Right cardiac atrium (tissue), 5 donors: ENCODE results near the gene FIBCD1. TPM values are rescaled to one million over a fixed set of nuclear protein-coding genes. Genes with fewer than 3 reads are reported as not detected.
A peak's percentile ranks its signal among the peaks of the same experiment; 100 is the strongest.
"Not testable (repeated sequence)": the region's sequence is repeated elsewhere in the genome, so short reads cannot be mapped to it uniquely, and the experiment has no call there.

Source experiments
- ATAC-seq, 2 donors: fragments of 200-7000 bp; cut with Tn5 transposase; one replicate each; pipeline versions ENCODE4 v1.8.0 to v1.9.1; 2020; ENCODE audit warnings: moderate library complexity in 2 of 2, mild to moderate bottlenecking in 1 of 2
- DNase-seq, 3 donors: peaks; one replicate each; pipeline ENCODE4 v3.0.0-alpha.2; 2020
- H3K27ac ChIP-seq: one replicate; pipeline ENCODE4 v1.5.1; 2013; ENCODE audit warnings: mild to moderate bottlenecking, low read length, control low read depth, moderate library complexity
- H3K27me3 ChIP-seq: one replicate; pipeline ENCODE4 v1.6.1; 2013; ENCODE audit not compliant: control insufficient read depth, insufficient read depth
- H3K4me1 ChIP-seq: one replicate; pipeline ENCODE4 v1.6.1; 2013; ENCODE audit warnings: low read length; ENCODE audit not compliant: control insufficient read depth, insufficient read depth
- H3K4me3 ChIP-seq: one replicate; pipeline ENCODE4 v1.5.1; 2013; ENCODE audit warnings: low read length, control low read depth
- H3K9me3 ChIP-seq: one replicate; pipeline ENCODE4 v1.6.1; 2013; ENCODE audit warnings: low read length; ENCODE audit not compliant: control insufficient read depth
- WGBS: extraction: QIAGEN DNeasy Blood & Tissue Kit; methylation state at CpG from one replicate; pipeline ENCODE4 v1.1.7; 2013; 5-methylcytosine and 5-hydroxymethylcytosine counted together
- intact Hi-C, 4 donors: fragments of 100-400 bp; cut with DNase I; formaldehyde crosslinking; loops; one replicate each; pipeline versions ENCODE4 v1.11.0 to v1.14.0; 2022 to 2023
- polyA plus RNA-seq: library from polyadenylated mRNA; stranded (reverse); fragments of 200-250 nt; gene quantifications from one replicate; pipeline ENCODE4 v1.2.3, GENCODE V29; 2013
- total RNA-seq, 4 donors: library from RNA; stranded (reverse); fragmentation: NEBNext Ultra II Directional; extraction: Animal tissue kit (Norgen Biotek cat#: 25700); gene quantifications; one replicate each; pipeline ENCODE4 v1.2.1, GENCODE V29; 2021
- donor health status: healthy with polysubstance abuse.
- donor health status: DM: no; HTN: yes; CAD: no.
- donor health status: DM: no; HTN: no; CAD: no.
- donor health status: DM: no; HTN: yes; CAD: no; lungs with severe emphysema.
- donor health status: DM: yes; HTN: yes; CAD: no.

FIBCD1 gene
- total and polyA plus RNA-seq, 5 donors: 0.20 to 2.2 (median 0.46) TPM

DNA sequence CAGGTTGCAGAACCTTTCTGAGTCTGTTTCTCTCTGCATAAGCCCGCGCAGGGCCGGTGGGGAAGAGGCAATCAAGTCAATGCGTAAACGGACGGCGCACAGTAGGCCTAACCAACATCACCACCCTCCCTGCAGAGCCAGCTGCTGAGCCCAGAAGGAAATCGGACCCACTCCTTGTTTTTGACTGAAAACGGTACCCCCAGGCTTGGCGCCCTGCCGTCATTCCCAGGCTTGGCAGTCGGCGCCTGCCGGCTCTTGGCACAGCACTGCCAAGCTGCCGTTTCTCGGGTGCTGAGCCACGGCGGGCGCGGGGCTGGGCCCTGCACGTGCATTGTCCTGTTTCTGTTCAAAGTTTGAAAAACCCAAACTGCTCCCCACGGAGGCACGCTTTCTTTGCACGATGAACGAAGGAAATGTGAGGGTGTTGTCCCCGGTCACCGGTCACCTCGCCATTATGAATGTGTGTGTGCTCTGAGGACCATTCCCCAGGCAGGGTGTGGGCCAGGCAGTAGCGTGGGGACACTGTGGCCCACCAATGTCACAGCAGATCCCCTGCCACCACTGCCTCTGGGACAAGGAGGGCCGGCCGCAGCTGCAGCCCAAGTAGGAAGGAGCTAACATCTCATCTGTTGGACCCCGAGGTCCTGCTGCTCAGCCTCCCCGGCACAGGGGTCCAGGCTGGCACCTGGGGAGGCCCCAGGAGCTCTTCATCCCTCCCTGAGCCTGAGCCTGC, 20.1 kb downstream of the FIBCD1 start:
- Histone ChIP-seq H3K27ac (no peak overlapping the region), H3K4me1 (no peaks in the 10 kb centered on the region), H3K27me3 (no peaks in the 10 kb centered on the region), H3K4me3 (no peak overlapping the region), H3K9me3 (no peaks in the 10 kb centered on the region)
- WGBS: 79% methylated on average over 33 of the region's 33 CpGs
- ATAC-seq (no peak), DNase-seq (no peak)
- intact Hi-C loops: no loop called here

DNA sequence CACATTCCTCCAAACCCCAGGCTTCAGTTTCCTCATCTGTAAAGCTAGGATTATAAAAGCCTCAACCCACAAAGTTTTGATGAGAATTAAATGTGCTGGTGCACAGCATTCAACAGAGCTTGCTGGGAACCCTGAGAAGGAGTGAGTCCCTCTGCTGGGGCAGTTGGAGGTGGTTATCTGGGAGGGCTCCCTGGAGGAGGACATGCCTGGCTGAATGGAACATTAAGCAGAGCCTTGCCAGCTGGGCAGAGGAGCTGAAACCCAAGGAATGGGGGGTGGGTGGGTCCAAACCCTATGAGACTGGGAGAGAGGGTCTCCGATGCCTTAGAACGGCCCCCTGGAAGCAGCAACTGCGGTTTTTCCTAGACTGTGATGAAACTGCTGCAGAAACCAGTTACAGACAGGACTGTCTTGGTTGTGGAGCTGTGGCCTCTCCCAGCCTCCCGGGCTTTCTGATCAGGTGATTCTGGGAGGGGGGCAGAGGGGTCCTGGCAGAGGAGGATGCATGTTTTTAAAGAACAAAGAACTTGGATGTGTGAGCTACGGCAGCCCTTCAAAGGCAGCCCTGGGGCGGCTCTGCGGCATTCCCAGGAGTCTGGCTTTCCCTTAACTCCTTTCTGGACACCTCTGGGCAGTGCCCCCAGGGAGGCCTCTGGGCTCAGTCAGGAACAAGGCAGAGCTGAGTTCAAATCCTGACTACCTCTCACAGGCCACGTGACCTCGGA, 20.8 kb downstream of the FIBCD1 start:
- DNase-seq (no peak), ATAC-seq (no peak)
- no peak overlapping the region for H3K27ac ChIP-seq
- no peaks in the 10 kb centered on the region for H3K4me1 ChIP-seq
- no peak overlapping the region for H3K4me3 ChIP-seq
- intact Hi-C loops: no loop called here
- WGBS: 74% methylated on average over 9 of the region's 9 CpGs
- no peaks in the 10 kb centered on the region for H3K27me3 ChIP-seq
- H3K9me3 ChIP-seq: no peaks in the 10 kb centered on the region

DNA sequence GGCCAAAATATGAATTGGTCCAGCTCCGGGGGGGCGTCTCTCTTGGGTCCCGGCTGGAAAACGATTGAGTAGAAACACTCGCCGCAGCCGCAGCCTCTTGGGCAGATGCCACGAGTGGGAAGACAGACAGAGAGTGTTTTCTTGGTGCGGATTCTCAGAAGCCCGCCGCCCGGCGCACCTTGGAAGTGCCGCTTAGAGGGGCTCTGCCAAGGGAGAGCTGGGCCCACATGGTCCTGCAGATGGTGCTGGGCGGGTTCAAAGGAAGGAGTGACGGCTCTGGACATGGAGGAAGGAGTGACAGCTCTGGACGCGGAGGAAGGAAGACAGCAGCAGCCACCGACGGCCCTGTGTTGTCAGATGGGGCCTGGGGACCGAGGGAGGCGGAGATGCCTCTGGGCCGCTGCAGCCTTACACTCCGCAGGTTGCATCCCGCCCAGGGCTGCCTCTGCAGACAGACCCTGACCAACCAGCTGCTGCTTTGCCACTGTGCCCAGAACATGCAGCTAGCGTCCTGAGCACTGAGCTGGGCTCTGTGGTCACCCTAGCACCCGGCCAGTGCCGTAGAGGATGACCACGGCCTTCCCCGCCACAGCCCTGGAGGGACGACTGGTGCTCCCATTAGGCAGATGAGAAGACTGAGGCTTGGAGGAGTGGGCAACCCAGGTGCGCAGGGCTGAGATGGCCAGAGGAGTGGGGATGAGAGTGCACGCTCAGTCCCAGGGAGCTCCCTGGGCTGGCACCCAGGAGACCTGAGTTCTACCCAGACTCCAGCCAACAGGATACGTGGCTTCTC, 21.7 kb downstream of the FIBCD1 start:
- intact Hi-C loops: no loop called here
- WGBS: 77% methylated on average over 34 of the region's 34 CpGs
- DNase-seq: no peak
- Histone ChIP-seq H3K27ac (no peak overlapping the region), H3K27me3 (no peaks in the 10 kb centered on the region), H3K9me3 (no peaks in the 10 kb centered on the region), H3K4me3 (no peak overlapping the region), H3K4me1 (no peaks in the 10 kb centered on the region)
- no peak for ATAC-seq

DNA sequence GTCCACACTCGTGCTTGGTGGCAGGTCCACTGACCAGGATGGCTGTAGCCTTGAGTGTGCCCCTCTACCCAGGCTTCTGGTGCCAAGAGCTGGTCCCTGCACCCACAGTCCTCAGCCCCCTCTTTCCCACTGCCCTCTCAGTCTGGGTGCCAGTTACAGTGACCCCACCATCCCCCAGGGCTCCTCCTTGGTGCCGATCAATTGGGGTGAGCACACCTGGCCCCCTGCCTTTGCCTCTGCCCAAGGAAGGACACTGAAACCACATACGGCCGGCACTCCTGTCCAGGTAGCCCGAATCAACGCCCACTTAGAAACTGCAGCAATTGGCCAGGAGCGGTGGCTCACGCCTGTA, 24.0 kb downstream of the FIBCD1 start:
- no peak for DNase-seq
- H3K27me3 ChIP-seq: no peaks in the 10 kb centered on the region
- intact Hi-C loops: no loop called here
- H3K4me1 ChIP-seq: no peaks in the 10 kb centered on the region
- ATAC-seq: no peak
- no peak overlapping the region for H3K27ac ChIP-seq
- WGBS: 88% methylated on average over 8 of the region's 8 CpGs
- H3K4me3 ChIP-seq: no peak overlapping the region
- H3K9me3 ChIP-seq: no peaks in the 10 kb centered on the region

DNA sequence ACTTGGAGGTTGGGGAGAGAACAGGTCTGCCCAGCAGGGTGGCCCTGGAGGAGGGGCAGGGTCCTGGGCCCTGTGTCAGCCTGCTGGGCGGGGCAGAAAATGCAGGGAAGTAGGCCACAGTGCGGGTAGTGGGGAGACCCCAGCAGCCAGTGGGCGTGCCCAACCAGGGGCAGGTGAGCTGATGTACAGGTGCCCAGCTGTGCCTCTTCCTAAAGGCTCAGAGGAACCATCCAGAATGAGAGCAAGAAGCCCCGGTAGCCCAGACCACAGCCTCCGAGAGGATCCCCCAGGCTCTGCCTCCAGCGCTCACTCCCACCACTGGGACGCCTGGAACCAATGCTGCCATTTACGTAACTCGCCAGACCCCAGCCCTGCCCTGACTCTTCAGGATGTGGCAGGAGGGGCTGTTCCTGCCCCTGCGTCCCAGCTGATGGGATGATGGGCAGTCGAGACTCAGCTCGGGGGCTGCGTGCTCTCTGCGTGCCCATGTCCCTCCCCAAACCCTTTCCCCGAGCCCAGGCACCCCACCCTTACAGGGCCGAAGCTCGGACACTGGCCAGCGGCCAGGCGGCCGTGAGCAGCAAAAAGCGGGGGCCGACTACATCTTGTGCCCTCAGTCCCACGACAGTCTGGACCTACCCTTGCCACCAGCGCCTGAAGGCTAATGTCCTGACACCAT, 24.5 kb downstream of the FIBCD1 start:
- no peaks in the 10 kb centered on the region for H3K4me1 ChIP-seq
- no peaks in the 10 kb centered on the region for H3K27me3 ChIP-seq
- 77% methylated on average over 24 of the region's 24 CpGs for WGBS
- peak in 1 of 2 donors; percentile 5 for ATAC-seq
- intact Hi-C loops: no loop called here
- DNase-seq: no peak
- H3K4me3 ChIP-seq: no peak overlapping the region
- no peaks in the 10 kb centered on the region for H3K9me3 ChIP-seq
- no peak overlapping the region for H3K27ac ChIP-seq

DNA sequence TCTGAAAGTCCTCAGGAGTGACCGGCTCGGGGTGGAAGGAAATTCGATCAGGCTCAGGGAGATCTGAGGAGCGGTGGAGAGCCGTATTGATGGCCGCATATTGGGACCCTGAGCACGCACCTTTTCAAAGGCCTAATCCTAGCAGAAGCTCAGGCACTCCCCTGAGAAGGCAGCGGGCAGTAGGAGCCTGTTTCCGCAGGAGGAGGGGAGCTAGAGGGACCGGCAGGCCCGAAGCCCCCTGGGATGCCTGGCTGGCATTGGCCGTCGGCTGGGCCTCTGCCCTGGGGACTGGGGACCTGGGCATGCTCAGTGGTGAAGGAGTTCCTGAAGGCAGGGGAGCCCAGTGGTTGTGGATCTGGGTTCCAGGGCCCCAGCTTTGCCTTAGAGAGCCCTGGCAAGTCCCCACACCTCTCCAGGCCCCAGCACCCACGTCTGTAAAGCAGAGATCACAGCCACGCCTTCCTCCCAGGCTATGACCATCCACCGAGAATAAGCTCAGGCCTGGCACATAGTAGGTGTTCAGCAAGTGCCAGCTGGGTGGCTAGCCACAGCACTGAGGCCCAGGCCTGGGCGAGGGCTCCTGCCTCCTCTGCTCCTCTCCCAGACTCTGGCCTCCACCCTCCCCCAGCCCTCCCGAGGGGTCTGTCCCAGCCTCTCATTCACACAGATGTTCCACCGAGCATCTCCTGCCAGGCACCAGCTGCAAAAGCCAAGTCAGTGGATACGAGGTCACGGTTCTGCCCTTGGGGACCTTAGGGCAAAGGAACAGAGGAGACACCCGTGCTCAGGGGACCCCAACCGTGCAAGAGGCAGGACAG, 25.2 kb downstream of the FIBCD1 start:
- DNase-seq: no peak
- H3K4me1 ChIP-seq: no peaks in the 10 kb centered on the region
- intact Hi-C loops: no loop called here
- no peaks in the 10 kb centered on the region for H3K9me3 ChIP-seq
- no peak for ATAC-seq
- WGBS: 64% methylated on average over 23 of the region's 23 CpGs
- no peak overlapping the region for H3K4me3 ChIP-seq
- no peaks in the 10 kb centered on the region for H3K27me3 ChIP-seq
- no peak overlapping the region for H3K27ac ChIP-seq

DNA sequence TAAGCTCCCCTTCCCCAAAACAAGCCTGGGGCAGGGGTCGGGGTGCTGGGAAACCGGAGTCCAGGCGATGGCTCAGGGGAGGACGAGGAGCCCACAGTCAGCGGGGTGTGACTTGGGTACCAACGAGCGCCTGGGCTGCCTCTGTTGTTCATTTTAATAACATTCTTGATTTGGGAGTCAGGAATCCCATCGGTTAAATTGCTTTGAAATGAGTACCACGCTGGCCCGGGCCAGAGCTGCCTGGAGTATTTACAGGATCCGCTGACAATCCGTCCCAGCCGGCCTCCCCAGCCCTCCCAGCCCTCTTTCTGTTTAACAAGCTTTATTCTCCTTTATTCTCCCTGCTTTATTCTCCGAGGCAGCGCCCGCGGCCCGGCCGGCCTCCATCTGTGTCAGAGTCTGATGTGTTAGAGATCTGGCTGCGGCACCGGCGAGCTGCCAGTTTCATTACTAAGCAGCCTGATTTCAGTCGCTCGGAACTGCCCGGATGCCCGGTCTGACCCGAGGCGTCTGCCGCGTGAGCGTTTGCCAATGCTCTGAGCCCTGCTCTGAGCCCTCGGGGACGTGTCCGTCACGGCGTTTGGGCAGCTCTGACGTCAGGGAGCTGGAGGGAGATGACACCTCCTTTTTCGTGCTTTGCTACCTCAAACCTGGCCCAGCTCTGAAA, 26.0 kb downstream of the FIBCD1 start:
- 59% methylated on average over 38 of the region's 38 CpGs for WGBS
- DNase-seq (peak; percentile 68 to 77 (median 76)), ATAC-seq (peak; percentile 34 to 45)
- intact Hi-C loops: no loop called here
- no peaks in the 10 kb centered on the region for H3K4me1 ChIP-seq
- no peak overlapping the region for H3K27ac ChIP-seq
- no peak overlapping the region for H3K4me3 ChIP-seq
- H3K9me3 ChIP-seq: no peaks in the 10 kb centered on the region
- no peaks in the 10 kb centered on the region for H3K27me3 ChIP-seq

DNA sequence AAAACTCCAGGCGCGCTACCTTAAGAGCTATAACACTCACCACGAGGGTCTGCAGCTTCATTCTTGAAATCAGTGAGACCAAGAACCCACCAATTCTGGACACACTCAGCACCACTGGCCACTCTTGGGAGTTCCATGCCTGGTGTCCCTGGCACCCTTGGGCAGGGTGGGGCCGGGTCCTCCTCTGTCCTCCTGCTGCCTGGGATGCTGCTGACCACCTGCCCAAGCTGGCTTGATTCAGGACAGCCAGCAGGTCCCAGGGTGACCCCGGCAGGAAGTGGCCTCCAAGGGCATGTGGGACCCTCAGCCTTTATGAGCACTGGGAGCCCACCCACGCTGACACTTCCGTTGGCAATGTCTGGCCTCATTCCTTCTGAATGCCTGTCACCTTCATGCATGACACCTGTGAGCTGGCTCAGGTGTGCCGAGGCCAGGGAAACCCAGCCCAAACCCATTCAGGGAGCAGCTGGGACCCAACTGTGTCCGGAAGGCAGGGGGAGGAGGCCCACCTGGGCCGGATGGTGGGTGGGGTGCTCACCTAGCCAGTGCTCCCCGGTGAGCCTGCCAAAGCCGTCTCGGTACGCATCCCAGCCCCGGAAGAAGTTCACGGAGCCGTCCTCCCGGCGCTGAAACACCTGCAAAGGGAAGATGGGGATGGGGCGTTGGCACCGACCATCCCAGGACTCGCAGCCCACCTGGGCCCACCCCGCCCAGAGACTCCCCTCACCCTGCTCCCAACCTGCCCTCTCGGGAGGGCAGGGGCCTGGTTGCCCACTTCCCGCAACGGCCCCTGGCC, 27.6 kb downstream of the FIBCD1 start:
- no peaks in the 10 kb centered on the region for H3K9me3 ChIP-seq
- WGBS: 91% methylated on average over 26 of the region's 26 CpGs
- no peaks in the 10 kb centered on the region for H3K4me1 ChIP-seq
- no peak overlapping the region for H3K27ac ChIP-seq
- DNase-seq (no peak), ATAC-seq (no peak)
- no peaks in the 10 kb centered on the region for H3K27me3 ChIP-seq
- intact Hi-C loops: no loop called here
- no peak overlapping the region for H3K4me3 ChIP-seq

DNA sequence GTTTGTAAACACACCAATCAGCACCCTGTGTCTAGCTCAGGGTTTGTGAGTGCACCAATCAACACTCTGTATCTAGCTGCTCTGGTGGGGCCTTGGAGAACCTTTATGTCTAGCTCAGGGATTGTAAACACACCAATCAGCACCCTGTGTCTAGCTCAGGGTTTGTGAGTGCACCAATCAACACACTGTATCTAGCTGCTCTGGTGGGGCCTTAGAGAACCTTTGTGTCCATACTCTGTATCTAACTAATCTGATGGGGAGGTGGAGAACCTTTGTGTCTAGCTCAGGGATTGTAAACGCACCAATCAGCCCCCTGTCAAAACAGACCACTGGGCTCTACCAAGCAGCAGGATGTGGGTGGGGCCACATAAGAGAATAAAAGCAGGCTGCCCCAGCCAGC, 28.4 kb downstream of the FIBCD1 start:
- H3K9me3 ChIP-seq, H3K27me3 ChIP-seq, ATAC-seq, H3K4me1 ChIP-seq, DNase-seq, H3K27ac ChIP-seq, intact Hi-C loops, H3K4me3 ChIP-seq: not testable (repeated sequence)
- WGBS: 41% methylated on average over 1 of the region's 1 CpG
